SK-N-SH (cell line): Measurements from ENCODE around the gene FGFRL1. TPM values are rescaled to one million over a fixed set of nuclear protein-coding genes. Genes with fewer than 3 reads are reported as not detected.

Source experiments
- CTCF ChIA-PET: fragments of 300-600, 350-600 bp; formaldehyde crosslinking; extraction: SDS; loops from one replicate; lab custom pipeline; 2021; lab: Yijun Ruan, JAX
- POLR2A ChIA-PET: fragments of 350-600 bp; sonication (Branson Sonifier 250); formaldehyde crosslinking; extraction: SDS; loops from one replicate; lab custom pipeline; 2020; ENCODE audit warnings: antibody characterized with exemption, inconsistent platforms; lab: Yijun Ruan, JAX
- DNase-seq: peaks from one replicate; pipeline ENCODE4 v3.0.0; 2012
- H2AFZ ChIP-seq: fragments of 200-600 bp; sonication (generic); 2 replicates; pipeline ENCODE4 v1.8.1; 2016; ENCODE audit warnings: antibody characterized with exemption, mild to moderate bottlenecking, low read depth
- H3F3A ChIP-seq: fragments of 200-600 bp; sonication (generic); replicated peaks from 2 replicates; pipeline ENCODE3; 2016; ENCODE audit warnings: antibody characterized with exemption, mild to moderate bottlenecking; ENCODE audit not compliant: insufficient read depth
- H3K27ac ChIP-seq, 2 experiments: fragments of 200-500 bp in 1 of 2; fragments of 200-600 bp in 1 of 2; sonication (Bioruptor generic) in 1 of 2; sonication (generic), shearing (Covaris generic) in 1 of 2; 2 replicates each; pipeline versions ENCODE4 v1.5.1 to v1.6.1; 2014 to 2016; ENCODE audit warnings: low read depth in 2 of 2, inconsistent platforms in 1 of 2, low read length in 1 of 2, mild to moderate bottlenecking in 1 of 2, mixed read lengths in 1 of 2
- H3K27me3 ChIP-seq: fragments of 200-600 bp; sonication (generic), shearing (Covaris generic); 2 replicates; pipeline ENCODE4 v1.6.1; 2016; ENCODE audit warnings: mixed run types; ENCODE audit not compliant: insufficient read depth
- H3K36me3 ChIP-seq, 2 experiments: fragments of 200-500 bp in 1 of 2; fragments of 200-600 bp in 1 of 2; sonication (Bioruptor generic) in 1 of 2; sonication (generic) in 1 of 2; replicated peaks in 1 of 2; 2 replicates each; pipeline versions ENCODE3 to v1.5.1; 2014 to 2016; ENCODE audit warnings: low read length in 1 of 2, mild to moderate bottlenecking in 1 of 2; ENCODE audit not compliant: insufficient read depth in 2 of 2, control insufficient read depth in 1 of 2
- H3K4me1 ChIP-seq, 2 experiments: fragments of 200-500 bp in 1 of 2; fragments of 200-600 bp in 1 of 2; sonication (Bioruptor generic) in 1 of 2; sonication (generic), shearing (Covaris generic) in 1 of 2; 2 replicates each; pipeline versions ENCODE4 v1.5.1 to v1.6.1; 2014 to 2016; ENCODE audit warnings: low read depth in 1 of 2, low read length in 1 of 2, mixed run types in 1 of 2; ENCODE audit not compliant: insufficient read depth in 2 of 2, control insufficient read depth in 1 of 2
- H3K4me2 ChIP-seq: fragments of 200-600 bp; sonication (generic), shearing (Covaris generic); 2 replicates; pipeline ENCODE4 v1.6.1; 2017; ENCODE audit warnings: mixed run types
- H3K4me3 ChIP-seq, 2 experiments: fragments of 200-500 bp in 1 of 2; fragments of 200-600 bp in 1 of 2; sonication (Bioruptor generic) in 1 of 2; sonication (generic), shearing (Covaris generic) in 1 of 2; 2 replicates each; pipeline versions ENCODE4 v1.5.1 to v1.8.1; 2014 to 2016; ENCODE audit warnings: low read depth in 2 of 2, inconsistent platforms in 1 of 2, low read length in 1 of 2, mild to moderate bottlenecking in 1 of 2, mixed read lengths in 1 of 2, moderate library complexity in 1 of 2
- H3K79me2 ChIP-seq: fragments of 200-600 bp; sonication (generic); 2 replicates; pipeline ENCODE4 v1.8.1; 2017; ENCODE audit warnings: mild to moderate bottlenecking; ENCODE audit not compliant: insufficient read depth
- H3K9ac ChIP-seq: fragments of 200-600 bp; sonication (generic); 2 replicates; pipeline ENCODE4 v1.6.1; 2017; ENCODE audit warnings: mixed run types
- H3K9me2 ChIP-seq: fragments of 200-600 bp; sonication (generic); 2 replicates; pipeline ENCODE4 v1.6.1; 2017; ENCODE audit warnings: mixed run types
- H3K9me3 ChIP-seq: fragments of 200-600 bp; sonication (generic); 2 replicates; pipeline ENCODE4 v1.6.1; 2017; ENCODE audit warnings: mixed run types, mild to moderate bottlenecking, moderate library complexity
- H4K20me1 ChIP-seq: fragments of 200-600 bp; sonication (generic); 2 replicates; pipeline ENCODE4 v1.6.1; 2017; ENCODE audit warnings: mild to moderate bottlenecking, mixed run types; ENCODE audit not compliant: insufficient read depth
- CTCF ChIP-seq: fragments of 200-600 bp; sonication (generic); IDR thresholded peaks from 2 replicates; pipeline ENCODE4 v1.6.1; 2017; ENCODE audit warnings: antibody characterized with exemption, mild to moderate bottlenecking, moderate library complexity
- ELF1 ChIP-seq: IDR thresholded peaks from 2 replicates; pipeline ENCODE4 v1.4.0; 2012
- EZH2phosphoT487 ChIP-seq: fragments of 200-600 bp; sonication (generic); IDR thresholded peaks from 2 replicates; pipeline ENCODE4 v1.6.1; 2017; ENCODE audit warnings: low read depth, mixed run types, mild to moderate bottlenecking, antibody characterized with exemption, moderate library complexity, borderline replicate concordance
- GABPA ChIP-seq: IDR thresholded peaks from 2 replicates; pipeline ENCODE4 v1.4.0; 2012; ENCODE audit warnings: low read depth, mild to moderate bottlenecking
- IRF3 ChIP-seq: fragments of 150-350 bp; IDR thresholded peaks from 2 replicates; pipeline ENCODE4 v1.6.1; 2016; ENCODE audit warnings: mild to moderate bottlenecking, low read depth, low read length
- JUND ChIP-seq: IDR thresholded peaks from 2 replicates; pipeline ENCODE4 v1.4.0; 2012
- MEF2A ChIP-seq: IDR thresholded peaks from 2 replicates; pipeline ENCODE4 v1.4.0; 2012; ENCODE audit warnings: low read depth, borderline replicate concordance
- NFIC ChIP-seq: IDR thresholded peaks from 2 replicates; pipeline ENCODE4 v1.4.0; 2012; ENCODE audit warnings: borderline replicate concordance
- POLR2AphosphoS5 ChIP-seq: IDR thresholded peaks from 2 replicates; pipeline ENCODE4 v1.6.1; 2012; ENCODE audit warnings: low read depth, low read length
- RAD21 ChIP-seq: IDR thresholded peaks from 2 replicates; pipeline ENCODE4 v1.6.1; 2012; ENCODE audit warnings: mild to moderate bottlenecking, low read length
- RCOR1 ChIP-seq: fragments of 150-350 bp; IDR thresholded peaks from 2 replicates; pipeline ENCODE4 v1.6.1; 2017; ENCODE audit warnings: antibody characterized with exemption, low read length
- REST ChIP-seq: IDR thresholded peaks from 2 replicates; pipeline ENCODE4 v1.6.1; 2012; ENCODE audit warnings: mild to moderate bottlenecking, low read depth, low read length, moderate library complexity
- RXRA ChIP-seq: IDR thresholded peaks from 2 replicates; pipeline ENCODE4 v1.4.0; 2012; ENCODE audit warnings: low read depth, mild to moderate bottlenecking, borderline replicate concordance
- SIN3A ChIP-seq: IDR thresholded peaks from 2 replicates; pipeline ENCODE4 v1.6.1; 2012; ENCODE audit warnings: low read depth, mild to moderate bottlenecking, low read length, moderate library complexity, borderline replicate concordance
- TEAD4 ChIP-seq: IDR thresholded peaks from 2 replicates; pipeline ENCODE4 v1.4.0; 2012; ENCODE audit warnings: mild to moderate bottlenecking, borderline replicate concordance; ENCODE audit not compliant: insufficient read depth
- USF1 ChIP-seq: IDR thresholded peaks from 2 replicates; pipeline ENCODE4 v1.4.0; 2012; ENCODE audit warnings: low read depth, borderline replicate concordance
- USF2 ChIP-seq: fragments of 150-350 bp; IDR thresholded peaks from 2 replicates; pipeline ENCODE4 v1.6.1; 2017; ENCODE audit warnings: antibody characterized with exemption, low read length, low read depth, borderline replicate concordance
- YY1 ChIP-seq: IDR thresholded peaks from 2 replicates; pipeline ENCODE4 v1.4.0; 2012; ENCODE audit warnings: low read depth, mild to moderate bottlenecking
- WGBS: methylation state at CpG from one replicate; pipeline ENCODE4 v1.1.6; 2017; ENCODE audit warnings: low lambda C conversion rate; 5-methylcytosine and 5-hydroxymethylcytosine counted together
- polyA plus RNA-seq, 3 experiments: library from polyadenylated mRNA; depleted of rRNA; stranded (reverse); fragments of >200 nt; gene quantifications; 2 replicates each; pipeline ENCODE4 v1.2.3, GENCODE V29; 2012

Gene FGFRL1
- polyA plus RNA-seq, 1 of the 3 experiments (the other 2 are of a cell fraction), result 22.5 TPM

GRCh38 chr4:1015746-1016145, 4.3 kb downstream of the FGFRL1 start (continued):
- TF ChIP-seq REST, result no peak

GRCh38 chr4:1017211-1017610, 5.8 kb downstream of the FGFRL1 start:
- no peak overlapping the region for H3K27ac ChIP-seq
- H4K20me1 ChIP-seq, result peaks cover 22% of the 10 kb centered on the region; the same call in 1 of the 2 replicates
- H3K9me3 ChIP-seq, result no peaks in the 10 kb centered on the region
- H2AFZ ChIP-seq, result no peak overlapping the region
- no peak overlapping the region for H3K4me2 ChIP-seq
- no peak overlapping the region for H3K4me3 ChIP-seq
- peaks cover 4% of the 10 kb centered on the region for H3F3A ChIP-seq
- CTCF ChIA-PET, result interaction anchor here (1.0 kb wide), 1 partner anchor 602 kb away, joined by 3 read pairs; no protein-coding TSS in a partner anchor
- no peaks in the 10 kb centered on the region; a peak in 1 of 4 replicates for H3K4me1 ChIP-seq
- H3K79me2 ChIP-seq, result no peaks in the 10 kb centered on the region
- H3K9ac ChIP-seq, result no peak overlapping the region
- no peak for TF ChIP-seq IRF3
- no peak for TF ChIP-seq TEAD4
- TF ChIP-seq JUND, result no peak
- no peak for TF ChIP-seq RCOR1
- TF ChIP-seq ELF1, result no peak
- no peak for TF ChIP-seq RXRA
- TF ChIP-seq YY1, result no peak
- no peak for TF ChIP-seq GABPA
- TF ChIP-seq NFIC, result no peak
- TF ChIP-seq EZH2phosphoT487, result no peak
- no peak for TF ChIP-seq CTCF
- no peak for TF ChIP-seq REST
- TF ChIP-seq RAD21, result no peak
- TF ChIP-seq SIN3A, result no peak
- no peak for TF ChIP-seq MEF2A
- no peak for TF ChIP-seq USF2
- no peak for TF ChIP-seq POLR2AphosphoS5
- TF ChIP-seq USF1, result no peak
- DNase-seq, result no peak
- H3K9me2 ChIP-seq, result no peaks in the 10 kb centered on the region
- no peaks in the 10 kb centered on the region for H3K36me3 ChIP-seq
- 74% methylated on average over 5 of the region's 16 CpGs for WGBS
- POLR2A ChIA-PET, result no interaction called here
- H3K27me3 ChIP-seq, result no peaks in the 10 kb centered on the region
